Measurements from ENCODE around the gene YIPF2.
"Not testable (repeated sequence)": the region's sequence is repeated elsewhere in the genome, so short reads cannot be mapped to it uniquely, and the experiment has no call there.

YIPF2 gene

DNA sequence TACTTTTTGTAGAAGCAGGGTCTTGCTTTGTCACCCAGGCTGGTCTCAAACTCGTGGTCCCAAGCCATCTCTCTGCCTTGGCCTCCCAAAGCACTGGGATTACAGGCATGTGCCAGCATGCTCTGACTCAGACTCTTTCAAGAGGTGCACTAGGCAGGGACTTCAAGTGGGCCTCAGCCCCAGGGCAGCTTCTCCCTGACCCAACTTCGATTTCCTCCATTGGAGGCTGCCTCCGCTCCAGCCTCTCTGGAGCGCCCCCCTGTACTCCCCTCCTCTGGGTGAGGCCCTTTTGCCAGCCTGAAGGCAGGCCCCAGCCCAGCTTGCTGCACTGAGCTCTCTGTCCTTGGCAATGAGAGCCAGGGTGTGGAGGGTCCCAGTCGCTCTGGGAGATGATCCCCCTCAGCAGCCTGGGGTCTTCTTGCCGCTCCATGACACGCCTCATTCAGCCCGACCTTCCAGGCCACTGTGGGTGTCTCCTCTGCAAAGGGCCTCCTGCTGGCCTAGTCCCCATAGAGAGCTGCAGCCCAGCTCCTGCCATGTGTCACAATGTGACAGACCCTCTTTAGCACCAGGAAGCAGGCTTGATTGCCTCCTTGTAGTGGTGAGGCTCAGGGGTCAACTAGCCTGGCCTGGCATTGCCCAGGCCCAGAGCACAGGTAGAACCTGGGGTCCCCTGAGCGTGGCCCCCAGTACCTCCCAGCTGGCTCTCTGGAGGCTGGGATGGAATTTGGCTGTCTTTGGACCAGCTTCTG, 40.6 kb downstream of the YIPF2 start:
- H3K27me3 Mint-ChIP-seq: no peaks in the 10 kb centered on the region
- H3K4me3 Mint-ChIP-seq: no peak overlapping the region
- intact Hi-C loops (cut with micrococcal nuclease): no loop called here
- peaks cover 19% of the 10 kb centered on the region for H3K36me3 Mint-ChIP-seq (ENCODE audit: low read depth)
- no peaks in the 10 kb centered on the region for H3K9me3 Mint-ChIP-seq
- H3K27ac Mint-ChIP-seq: no peak overlapping the region
- H3K4me1 Mint-ChIP-seq (ENCODE audit: low read depth): peaks cover 36% of the 10 kb centered on the region

DNA sequence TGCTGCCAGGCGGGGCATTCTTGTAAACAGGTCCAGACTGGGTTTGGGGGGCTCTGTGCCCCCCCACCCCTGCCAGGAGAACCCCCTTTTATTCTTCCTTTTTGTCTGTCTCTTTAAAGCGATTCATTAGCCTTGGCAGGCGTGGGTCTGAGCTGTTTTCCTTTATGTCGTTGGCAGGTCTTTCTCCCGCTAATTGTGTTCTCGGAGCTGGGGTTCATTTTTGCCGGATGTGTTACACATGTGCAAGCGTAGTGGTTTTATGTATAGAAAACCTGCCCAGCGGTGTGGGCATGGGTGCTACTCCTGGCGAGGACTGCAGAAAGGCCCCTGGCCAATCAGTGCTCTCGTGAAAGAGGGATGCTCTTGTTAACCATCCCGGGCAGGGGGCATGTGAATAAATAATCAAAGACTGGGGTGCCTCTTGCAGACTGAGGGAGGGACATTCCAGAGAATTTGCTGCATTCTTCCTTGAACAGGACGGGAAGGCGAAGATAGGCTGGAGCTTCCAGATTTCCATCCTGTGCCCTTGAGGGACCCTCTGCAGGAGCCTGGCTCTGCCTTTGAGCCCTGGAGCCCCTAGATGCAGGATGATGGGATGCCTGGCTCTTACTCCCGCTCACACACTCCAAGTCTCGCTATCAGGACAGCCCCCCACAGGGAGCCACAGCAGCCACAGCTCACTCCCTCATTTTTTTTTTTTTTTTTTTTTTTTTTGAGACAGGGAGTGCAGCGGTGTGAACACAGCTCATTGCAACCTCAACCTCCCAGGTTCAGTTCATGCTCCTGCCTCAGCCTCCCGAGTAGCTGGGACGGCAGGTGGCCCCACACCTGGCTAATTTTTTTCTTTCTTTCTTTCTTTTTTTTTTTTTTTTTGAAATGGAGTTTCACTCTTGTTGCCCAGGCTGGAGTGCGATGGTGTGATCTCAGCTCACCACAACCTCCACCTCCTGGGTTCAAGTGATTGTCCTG, 43.0 kb downstream of the YIPF2 start:
- intact Hi-C loops (cut with micrococcal nuclease): no loop called here
- peaks cover 48% of the 10 kb centered on the region for H3K4me1 Mint-ChIP-seq (ENCODE audit: low read depth)
- peak overlapping the region; percentile 61 for H3K27ac Mint-ChIP-seq
- H3K36me3 Mint-ChIP-seq (ENCODE audit: low read depth): peaks cover 37% of the 10 kb centered on the region
- H3K9me3 Mint-ChIP-seq: no peaks in the 10 kb centered on the region
- no peak overlapping the region for H3K4me3 Mint-ChIP-seq
- no peaks in the 10 kb centered on the region for H3K27me3 Mint-ChIP-seq

DNA sequence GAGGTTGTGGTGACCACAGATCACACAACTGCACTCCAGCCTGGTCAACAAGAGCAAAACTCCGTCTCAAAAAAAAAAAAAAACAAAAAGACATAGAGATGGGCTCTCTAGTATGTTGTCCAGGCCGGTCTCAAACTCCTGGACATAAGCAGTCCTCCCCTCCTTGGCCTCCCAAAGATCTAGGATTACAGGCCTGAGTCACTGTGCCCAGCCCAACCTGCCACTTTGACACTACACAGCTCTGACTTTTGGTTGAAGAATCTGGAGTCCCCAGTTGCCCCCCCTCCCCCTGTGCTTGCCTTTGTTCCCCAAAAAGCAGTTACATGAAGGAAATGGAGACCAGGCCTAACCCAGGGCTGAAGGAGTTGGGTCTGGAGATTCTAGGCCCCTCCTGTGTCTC, 44.2 kb downstream of the YIPF2 start:
- Mint-ChIP-seq H3K4me3 (no peak overlapping the region), H3K9me3 (no peaks in the 10 kb centered on the region), H3K27me3 (no peaks in the 10 kb centered on the region), H3K4me1 (ENCODE audit: low read depth) (peaks cover 56% of the 10 kb centered on the region), H3K36me3 (ENCODE audit: low read depth) (peaks cover 48% of the 10 kb centered on the region), H3K27ac (peak overlapping the region; percentile 61)
- intact Hi-C loops (cut with micrococcal nuclease): no loop called here

DNA sequence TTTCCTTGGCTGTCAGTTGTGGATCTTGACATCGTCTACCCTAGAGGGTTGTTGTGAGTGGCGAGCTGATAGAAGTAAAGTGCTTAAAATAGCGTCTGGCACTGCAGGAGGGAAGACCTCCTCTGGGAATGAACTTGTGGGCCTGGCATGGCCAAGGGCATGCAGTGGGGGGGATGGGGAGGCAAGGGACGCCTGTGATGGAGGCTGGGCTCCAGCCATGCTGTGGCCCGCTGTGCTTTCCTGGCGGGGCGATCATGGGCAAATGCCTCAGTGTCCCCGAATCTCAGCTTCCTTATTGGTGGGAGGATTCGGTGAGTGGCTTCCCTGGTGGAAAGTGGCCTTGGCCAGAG, 46.4 kb downstream of the YIPF2 start:
- H3K9me3 Mint-ChIP-seq: no peaks in the 10 kb centered on the region
- H3K4me1 Mint-ChIP-seq (ENCODE audit: low read depth): peaks cover 61% of the 10 kb centered on the region
- no peaks in the 10 kb centered on the region for H3K27me3 Mint-ChIP-seq
- H3K36me3 Mint-ChIP-seq (ENCODE audit: low read depth): peaks cover 48% of the 10 kb centered on the region
- intact Hi-C loops (cut with micrococcal nuclease): no loop called here
- H3K27ac Mint-ChIP-seq: no peak overlapping the region
- no peak overlapping the region for H3K4me3 Mint-ChIP-seq

DNA sequence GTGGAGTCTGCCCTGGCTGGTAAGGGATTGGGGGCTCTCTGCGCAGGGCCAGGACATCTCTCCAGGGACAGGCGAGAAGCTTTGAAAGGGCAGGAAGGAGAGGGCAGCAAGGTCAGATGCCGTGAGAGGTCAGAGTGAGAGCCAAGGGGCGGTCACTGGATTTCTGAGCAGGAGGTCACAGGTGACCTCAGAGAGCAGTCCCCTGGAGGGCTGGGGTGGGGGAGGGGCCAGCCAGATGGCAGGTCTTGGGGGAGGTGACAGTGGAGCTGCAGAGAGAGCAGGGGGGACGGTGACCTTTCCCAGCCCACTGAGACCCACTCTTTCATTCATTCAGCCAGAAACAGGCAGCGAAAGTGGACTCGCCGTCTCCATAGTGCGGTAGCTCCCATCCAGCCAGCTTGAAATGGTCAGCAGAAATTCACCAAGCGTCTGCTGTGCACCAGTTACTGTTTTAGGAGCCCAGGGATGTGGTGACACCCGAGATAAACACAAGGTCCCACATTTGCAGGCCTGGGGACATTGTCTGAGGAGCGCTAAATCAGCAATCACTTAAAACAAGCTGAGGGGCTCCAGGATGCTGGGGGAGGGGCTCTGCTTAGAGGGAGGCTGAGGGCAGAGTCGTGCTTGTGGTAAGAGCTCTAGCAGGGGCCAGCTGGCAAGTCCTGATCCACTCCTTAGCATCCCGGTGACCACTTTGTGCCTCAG, 46.9 kb downstream of the YIPF2 start:
- peaks cover 44% of the 10 kb centered on the region for H3K36me3 Mint-ChIP-seq (ENCODE audit: low read depth)
- H3K27me3 Mint-ChIP-seq: no peaks in the 10 kb centered on the region
- H3K4me3 Mint-ChIP-seq: no peak overlapping the region
- H3K9me3 Mint-ChIP-seq: no peaks in the 10 kb centered on the region
- intact Hi-C loops (cut with micrococcal nuclease): no loop called here
- peaks cover 62% of the 10 kb centered on the region for H3K4me1 Mint-ChIP-seq (ENCODE audit: low read depth)
- H3K27ac Mint-ChIP-seq: no peak overlapping the region

DNA sequence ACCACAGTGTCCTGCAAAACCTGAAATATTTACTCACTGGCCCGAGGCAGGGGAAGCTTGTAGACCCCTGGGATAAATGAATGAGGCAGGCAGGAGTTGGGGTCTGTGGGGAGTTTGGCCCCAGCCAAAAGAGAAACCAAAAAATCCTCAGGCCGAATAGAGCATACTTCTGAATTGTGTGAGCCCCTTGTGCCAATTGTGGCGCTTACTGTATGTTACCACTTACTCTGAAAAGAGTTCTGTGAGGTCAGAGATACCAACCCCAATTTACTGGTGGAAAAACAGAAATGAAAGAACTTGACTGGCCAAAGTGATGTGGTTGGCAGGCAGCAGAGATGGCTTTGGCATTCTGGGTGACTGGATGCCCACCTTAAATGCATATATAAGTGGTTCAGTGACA, 50.2 kb downstream of the YIPF2 start:
- Mint-ChIP-seq H3K9me3 (no peaks in the 10 kb centered on the region), H3K36me3 (ENCODE audit: low read depth) (peaks cover 43% of the 10 kb centered on the region), H3K4me1 (ENCODE audit: low read depth) (peaks cover 74% of the 10 kb centered on the region), H3K27ac (peak overlapping the region; percentile 89), H3K4me3 (no peak overlapping the region), H3K27me3 (no peaks in the 10 kb centered on the region)
- intact Hi-C loops (cut with micrococcal nuclease): no loop called here

DNA sequence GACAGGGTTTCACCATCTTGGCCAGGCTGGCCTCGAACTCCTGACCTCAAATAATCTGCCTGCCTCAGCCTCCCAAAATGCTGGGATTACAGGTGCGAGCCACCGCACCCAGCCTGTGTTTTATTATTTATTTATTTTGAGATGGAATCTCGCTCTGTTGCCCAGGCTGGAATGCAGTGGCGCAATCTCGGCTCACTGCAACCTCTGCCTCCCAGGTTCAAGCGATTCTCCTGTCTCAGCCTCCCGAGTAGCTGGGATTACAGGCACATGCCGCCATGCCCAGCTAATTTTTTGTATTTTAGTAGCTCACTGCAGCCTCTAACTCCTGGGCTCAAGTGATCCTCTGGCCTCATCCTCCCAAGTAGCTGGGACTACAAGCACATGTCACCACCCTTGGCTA, 50.8 kb downstream of the YIPF2 start:
- H3K4me3 Mint-ChIP-seq; intact Hi-C loops (cut with micrococcal nuclease); H3K9me3 Mint-ChIP-seq; H3K27me3 Mint-ChIP-seq: not testable (repeated sequence)
- H3K36me3 Mint-ChIP-seq (ENCODE audit: low read depth): peaks cover 47% of the 10 kb centered on the region
- peaks cover 79% of the 10 kb centered on the region for H3K4me1 Mint-ChIP-seq (ENCODE audit: low read depth)
- peak overlapping the region; percentile 89 for H3K27ac Mint-ChIP-seq

DNA sequence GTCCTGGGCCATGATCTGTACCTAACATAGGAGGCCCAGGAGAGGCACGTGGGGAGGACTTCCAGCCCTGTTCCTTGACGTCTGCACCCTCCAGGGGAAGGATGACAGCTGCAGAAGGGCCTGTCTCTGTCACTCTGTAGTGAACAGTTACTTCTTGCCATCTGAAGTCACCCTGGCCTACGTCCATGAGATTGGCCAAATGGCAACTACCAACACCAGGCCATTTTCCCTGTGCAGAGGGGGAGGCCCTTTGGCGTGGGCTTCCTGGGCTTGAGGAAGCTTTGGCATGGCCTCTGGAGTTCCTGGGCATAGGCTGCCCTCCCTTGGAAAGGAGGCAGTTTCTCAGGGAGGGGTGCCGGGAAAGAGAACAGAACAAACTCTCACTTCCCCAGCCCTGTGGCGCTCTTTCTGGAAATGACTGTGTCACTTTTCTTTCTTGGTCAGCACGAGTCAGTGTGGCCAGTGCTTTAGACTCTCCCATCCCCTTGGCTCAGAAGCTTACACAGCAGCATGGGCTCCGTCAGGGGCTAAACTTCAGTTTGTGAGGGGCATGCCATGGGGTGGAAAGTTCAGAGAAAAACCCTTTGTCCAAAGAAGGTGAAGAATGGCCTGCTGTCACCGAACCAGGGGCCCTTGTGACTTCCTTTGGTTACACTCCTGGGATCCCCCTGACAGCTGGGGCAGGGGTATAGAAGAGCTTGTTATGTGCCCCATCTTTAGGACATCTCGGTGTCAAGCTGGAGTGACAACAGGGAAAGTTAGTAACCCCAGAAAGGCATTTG, 51.8 kb downstream of the YIPF2 start:
- H3K27me3 Mint-ChIP-seq: no peaks in the 10 kb centered on the region
- peak overlapping the region; percentile 89 for H3K27ac Mint-ChIP-seq
- H3K36me3 Mint-ChIP-seq (ENCODE audit: low read depth): peaks cover 50% of the 10 kb centered on the region
- H3K4me3 Mint-ChIP-seq: peak overlapping the region; percentile 51
- H3K9me3 Mint-ChIP-seq: no peaks in the 10 kb centered on the region
- H3K4me1 Mint-ChIP-seq (ENCODE audit: low read depth): peaks cover 76% of the 10 kb centered on the region
- intact Hi-C loops (cut with micrococcal nuclease): no loop called here

DNA sequence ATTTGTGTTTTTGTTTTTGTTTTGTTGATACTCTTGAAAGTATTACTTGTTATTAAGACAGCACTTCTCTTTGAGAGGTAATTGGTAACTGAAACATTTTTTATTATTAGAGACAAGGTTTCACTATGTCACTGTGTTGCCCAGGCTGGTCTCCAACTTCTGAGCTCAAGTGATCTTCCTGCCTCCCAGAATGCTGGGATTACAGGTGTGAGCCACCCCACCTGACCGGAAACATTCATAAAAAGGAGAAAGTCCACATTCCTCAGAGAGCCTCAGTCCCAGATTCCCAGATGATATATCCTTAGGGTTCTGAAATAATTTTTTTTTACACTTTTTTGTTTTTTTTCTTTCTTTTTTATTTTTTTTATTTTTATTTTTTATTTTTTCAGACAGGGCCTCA, 54.4 kb downstream of the YIPF2 start:
- H3K27me3 Mint-ChIP-seq: no peaks in the 10 kb centered on the region
- peak overlapping the region; percentile 89 for H3K27ac Mint-ChIP-seq
- no peaks in the 10 kb centered on the region for H3K9me3 Mint-ChIP-seq
- no peak overlapping the region for H3K4me3 Mint-ChIP-seq
- peaks cover 77% of the 10 kb centered on the region for H3K4me1 Mint-ChIP-seq (ENCODE audit: low read depth)
- intact Hi-C loops (cut with micrococcal nuclease): loop anchor here (5.0 kb wide), 1 partner anchor 33 kb away; no protein-coding TSS in a partner anchor
- H3K36me3 Mint-ChIP-seq (ENCODE audit: low read depth): peaks cover 35% of the 10 kb centered on the region

DNA sequence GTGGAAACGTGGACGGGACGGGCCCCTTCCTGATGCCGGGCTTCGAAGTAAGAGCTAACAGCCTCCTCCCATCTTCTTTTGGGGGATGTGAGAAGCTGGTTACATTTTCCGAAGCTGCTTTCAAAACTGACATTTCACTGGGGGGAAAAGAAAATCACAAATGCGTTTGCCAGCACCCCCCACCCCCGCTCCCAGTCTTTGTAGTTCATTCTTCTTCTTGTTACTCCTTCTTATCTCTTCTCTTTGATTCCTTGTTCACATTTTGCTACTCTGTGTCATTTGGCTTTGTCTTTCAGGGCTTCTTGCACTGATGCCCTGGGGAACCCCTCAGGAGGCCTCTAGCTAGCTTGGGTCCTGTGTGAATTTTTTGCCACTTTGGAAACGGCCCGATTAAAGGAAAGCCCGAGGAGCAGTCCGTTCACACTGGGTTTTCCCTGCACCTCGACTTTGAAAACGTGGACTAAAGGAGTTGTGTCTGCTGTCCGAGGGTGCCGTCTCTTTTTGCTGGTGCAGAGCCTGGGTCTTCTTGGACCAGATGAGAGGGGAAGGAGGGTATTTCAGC, 55.8 kb downstream of the YIPF2 start:
- Mint-ChIP-seq H3K9me3 (no peaks in the 10 kb centered on the region), H3K27ac (peak overlapping the region; percentile 80), H3K27me3 (no peaks in the 10 kb centered on the region), H3K4me1 (ENCODE audit: low read depth) (peaks cover 77% of the 10 kb centered on the region), H3K36me3 (ENCODE audit: low read depth) (peaks cover 40% of the 10 kb centered on the region), H3K4me3 (peak overlapping the region; percentile 79)
- intact Hi-C loops (cut with micrococcal nuclease): loop anchor here (5.0 kb wide), 1 partner anchor 35 kb away; no protein-coding TSS in a partner anchor
